ENCODE results near the gene SLC22A14. TPM values are rescaled to one million over a fixed set of nuclear protein-coding genes. Genes with fewer than 3 reads are reported as not detected.
A peak's percentile ranks its signal among the peaks of the same experiment; 100 is the strongest.

SLC22A14 gene
- total and polyA plus RNA-seq, 9 of the 15 experiments (the other 6 are each of a cell fraction or from before 2014, with no cell fraction given): 0.03 to 0.07 TPM; not detected in 7

GRCh38 chr3:38346587-38347410 is 64.7 kb downstream of the SLC22A14 start, which contains the start of gene XYLB (continued):
- TF ChIP-seq ZMIZ1 (IDR thresholded peaks at IDR 0.05; ENCODE audit: low read depth in 2 of 2, low read length in 2 of 2) (no peak), ZHX1 (conservative IDR thresholded peaks at IDR 0.05; ENCODE audit: low read length) (no peak), ZBTB11 (CRISPR knock-in tag; IDR thresholded peaks at IDR 0.05) (peak in 1 of 3 experiments; percentile 90; a peak in 2 of 6 replicates), MIER1 (IDR thresholded peaks at IDR 0.05; ENCODE audit: low read depth) (no peak; the same call in 1 of the 2 replicates), CEBPG (CRISPR knock-in tag; IDR thresholded peaks at IDR 0.05) (peak; percentile 76), CEBPG (tag; conservative IDR thresholded peaks at IDR 0.05 in 1 of 2, IDR thresholded peaks at IDR 0.05 in 1 of 2) (peak in 1 of 2 experiments; percentile 20; a peak in 1 of 4 replicates), NR0B1 (IDR thresholded peaks at IDR 0.05; ENCODE audit: partially characterized antibody) (no peak)

Data from K562 (cell line).